MM.1S (cell line): ENCODE results near the gene XXYLT1.
A peak's percentile ranks its signal among the peaks of the same experiment; 100 is the strongest.

Experiments used
- DNase-seq: peaks from one replicate; pipeline ENCODE4 v3.0.0-alpha.2; 2015
- H2AFZ ChIP-seq: fragments of 300-600 bp; sonication (generic); 2 replicates; pipeline ENCODE4 v1.6.0; 2016; ENCODE audit warnings: antibody characterized with exemption, low read length
- H3F3A ChIP-seq: fragments of 300-600 bp; sonication (generic); 2 replicates; pipeline ENCODE4 v1.6.1; 2016; ENCODE audit warnings: mild to moderate bottlenecking, antibody characterized with exemption, low read length, moderate library complexity, mixed read lengths; ENCODE audit not compliant: insufficient read depth
- H3K27ac ChIP-seq: fragments of 300-600 bp; sonication (generic); 2 replicates; pipeline ENCODE4 v1.5.1; 2016; ENCODE audit warnings: mild to moderate bottlenecking, low read length
- H3K27me3 ChIP-seq: fragments of 300-600 bp; sonication (generic); replicated peaks from 2 replicates; pipeline ENCODE4 v1.6.0; 2016; ENCODE audit warnings: low read length; ENCODE audit not compliant: insufficient read depth
- H3K36me3 ChIP-seq: fragments of 300-600 bp; sonication (generic); replicated peaks from 2 replicates; pipeline ENCODE4 v1.6.1; 2016; ENCODE audit warnings: mild to moderate bottlenecking, low read length, mixed read lengths; ENCODE audit not compliant: insufficient read depth
- H3K4me1 ChIP-seq: fragments of 300-600 bp; sonication (generic); 2 replicates; pipeline ENCODE4 v1.6.1; 2016; ENCODE audit warnings: low read length, mixed read lengths
- H3K4me2 ChIP-seq: fragments of 300-600 bp; sonication (generic); 2 replicates; pipeline ENCODE4 v1.6.0; 2016; ENCODE audit warnings: low read depth, low read length
- H3K4me3 ChIP-seq: fragments of 300-600 bp; sonication (generic); 2 replicates; pipeline ENCODE4 v1.5.1; 2016; ENCODE audit warnings: low read length, mixed read lengths
- H3K79me2 ChIP-seq: fragments of 300-600 bp; sonication (generic); 2 replicates; pipeline ENCODE4 v1.6.1; 2016; ENCODE audit warnings: mixed run types, low read length, mixed read lengths
- H3K9ac ChIP-seq: fragments of 300-600 bp; sonication (generic); 2 replicates; pipeline ENCODE4 v1.6.1; 2016; ENCODE audit warnings: low read length, mixed read lengths
- H3K9me2 ChIP-seq: fragments of 300-600 bp; sonication (generic); replicated peaks from 2 replicates; pipeline ENCODE4 v1.6.1; 2016; ENCODE audit warnings: mild to moderate bottlenecking, low read length, mixed read lengths; ENCODE audit not compliant: insufficient read depth
- H3K9me3 ChIP-seq: fragments of 300-600 bp; sonication (generic); replicated peaks from 2 replicates; pipeline ENCODE4 v1.6.1; 2016; ENCODE audit warnings: mild to moderate bottlenecking, low read length, mixed read lengths; ENCODE audit not compliant: insufficient read depth
- H4K20me1 ChIP-seq: fragments of 300-600 bp; sonication (generic); 2 replicates; pipeline ENCODE4 v1.6.1; 2016; ENCODE audit warnings: mild to moderate bottlenecking, low read length, moderate library complexity, mixed read lengths; ENCODE audit not compliant: insufficient read depth
- EZH2 ChIP-seq: fragments of 300-600 bp; sonication (generic); optimal IDR thresholded peaks from 2 replicates; pipeline ENCODE3; 2017; ENCODE audit warnings: low read depth, mild to moderate bottlenecking, antibody characterized with exemption, low read length, mixed read lengths
- EZH2phosphoT487 ChIP-seq: fragments of 300-600 bp; sonication (generic); IDR thresholded peaks from 2 replicates; pipeline ENCODE4 v1.6.1; 2018; ENCODE audit warnings: antibody characterized with exemption, low read length
- TF ChIP-seq, protein P1 (sequence below): fragments of 300-600 bp; sonication (generic); IDR thresholded peaks from 2 replicates; pipeline ENCODE4 v1.5.1; 2016; ENCODE audit warnings: antibody characterized with exemption, low read length, mixed read lengths

The XXYLT1 gene

DNA sequence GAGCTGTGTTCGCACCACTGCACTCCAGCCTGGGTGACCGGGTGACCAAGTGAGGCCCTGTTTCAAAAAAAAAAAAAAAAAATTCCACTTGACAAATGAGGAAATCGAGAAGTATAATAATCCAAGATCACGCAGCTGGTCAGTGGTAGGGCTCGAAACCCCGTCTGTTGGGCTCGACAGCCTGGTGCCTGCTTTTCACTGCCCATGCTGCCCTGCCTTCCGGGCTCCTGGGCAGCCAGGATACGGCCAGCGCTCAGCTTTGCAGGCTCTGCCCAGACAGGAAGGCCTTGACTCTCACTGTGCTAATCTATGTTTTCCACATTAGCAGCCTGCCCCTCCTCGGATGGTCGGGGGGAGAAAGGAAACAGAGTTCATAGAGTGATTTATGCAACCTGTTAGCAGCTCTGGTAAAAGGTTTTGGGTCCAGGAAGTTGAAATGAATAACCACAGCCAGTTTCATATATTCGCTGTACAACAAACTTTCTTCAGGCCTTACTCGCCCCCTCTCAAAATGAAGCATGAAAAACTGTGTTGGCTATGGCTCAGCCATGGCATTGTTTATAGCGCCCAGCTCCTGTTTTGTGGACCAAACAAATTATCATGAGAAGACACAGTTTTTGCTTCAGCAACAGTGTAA, 108.8 kb downstream of the XXYLT1 start:
- Histone ChIP-seq H3K27me3 (no peaks in the 10 kb centered on the region), H3K79me2 (no peaks in the 10 kb centered on the region), H3K9ac (no peak overlapping the region), H3K27ac (no peak overlapping the region), H3K9me3 (no peaks in the 10 kb centered on the region), H3K9me2 (no peaks in the 10 kb centered on the region), H3F3A (peaks cover 18% of the 10 kb centered on the region), H3K4me3 (no peak overlapping the region), H4K20me1 (no peaks in the 10 kb centered on the region), H2AFZ (no peak overlapping the region), H3K4me1 (peaks cover 47% of the 10 kb centered on the region), H3K36me3 (no peaks in the 10 kb centered on the region), H3K4me2 (peak overlapping the region; percentile 8; the same call in 1 of the 2 replicates)
- TF ChIP-seq, protein P1, sequence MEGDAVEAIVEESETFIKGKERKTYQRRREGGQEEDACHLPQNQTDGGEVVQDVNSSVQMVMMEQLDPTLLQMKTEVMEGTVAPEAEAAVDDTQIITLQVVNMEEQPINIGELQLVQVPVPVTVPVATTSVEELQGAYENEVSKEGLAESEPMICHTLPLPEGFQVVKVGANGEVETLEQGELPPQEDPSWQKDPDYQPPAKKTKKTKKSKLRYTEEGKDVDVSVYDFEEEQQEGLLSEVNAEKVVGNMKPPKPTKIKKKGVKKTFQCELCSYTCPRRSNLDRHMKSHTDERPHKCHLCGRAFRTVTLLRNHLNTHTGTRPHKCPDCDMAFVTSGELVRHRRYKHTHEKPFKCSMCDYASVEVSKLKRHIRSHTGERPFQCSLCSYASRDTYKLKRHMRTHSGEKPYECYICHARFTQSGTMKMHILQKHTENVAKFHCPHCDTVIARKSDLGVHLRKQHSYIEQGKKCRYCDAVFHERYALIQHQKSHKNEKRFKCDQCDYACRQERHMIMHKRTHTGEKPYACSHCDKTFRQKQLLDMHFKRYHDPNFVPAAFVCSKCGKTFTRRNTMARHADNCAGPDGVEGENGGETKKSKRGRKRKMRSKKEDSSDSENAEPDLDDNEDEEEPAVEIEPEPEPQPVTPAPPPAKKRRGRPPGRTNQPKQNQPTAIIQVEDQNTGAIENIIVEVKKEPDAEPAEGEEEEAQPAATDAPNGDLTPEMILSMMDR = no peak
- no peak for TF ChIP-seq EZH2
- TF ChIP-seq EZH2phosphoT487 = no peak
- DNase-seq = peak; percentile 59

DNA sequence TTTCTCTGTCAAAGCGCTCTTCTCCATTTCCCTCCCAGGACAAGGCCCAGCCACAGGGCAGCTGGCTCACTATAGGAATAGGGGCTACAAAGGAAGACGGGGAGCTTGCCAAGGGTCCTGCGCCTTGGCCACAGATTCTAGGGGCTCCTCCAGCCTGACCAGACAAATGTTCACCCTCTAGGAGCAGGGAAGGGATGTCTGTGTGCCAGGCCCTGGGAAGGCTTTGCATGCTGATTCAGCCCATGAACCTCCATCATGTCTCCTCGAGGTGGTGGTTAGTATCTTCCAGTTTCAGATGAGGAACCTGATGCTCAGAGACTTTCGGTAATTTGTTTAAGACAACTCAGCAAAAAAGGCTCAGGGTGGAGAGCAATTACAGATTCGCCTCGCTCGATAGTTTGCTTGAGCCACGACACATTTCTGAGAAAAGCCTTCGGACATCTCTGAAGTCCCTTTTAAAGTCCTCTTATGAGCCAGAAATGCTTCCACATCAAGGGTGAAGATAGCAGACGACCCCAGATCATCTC, 110.0 kb downstream of the XXYLT1 start:
- H3K4me1 ChIP-seq = peaks cover 54% of the 10 kb centered on the region

DNA sequence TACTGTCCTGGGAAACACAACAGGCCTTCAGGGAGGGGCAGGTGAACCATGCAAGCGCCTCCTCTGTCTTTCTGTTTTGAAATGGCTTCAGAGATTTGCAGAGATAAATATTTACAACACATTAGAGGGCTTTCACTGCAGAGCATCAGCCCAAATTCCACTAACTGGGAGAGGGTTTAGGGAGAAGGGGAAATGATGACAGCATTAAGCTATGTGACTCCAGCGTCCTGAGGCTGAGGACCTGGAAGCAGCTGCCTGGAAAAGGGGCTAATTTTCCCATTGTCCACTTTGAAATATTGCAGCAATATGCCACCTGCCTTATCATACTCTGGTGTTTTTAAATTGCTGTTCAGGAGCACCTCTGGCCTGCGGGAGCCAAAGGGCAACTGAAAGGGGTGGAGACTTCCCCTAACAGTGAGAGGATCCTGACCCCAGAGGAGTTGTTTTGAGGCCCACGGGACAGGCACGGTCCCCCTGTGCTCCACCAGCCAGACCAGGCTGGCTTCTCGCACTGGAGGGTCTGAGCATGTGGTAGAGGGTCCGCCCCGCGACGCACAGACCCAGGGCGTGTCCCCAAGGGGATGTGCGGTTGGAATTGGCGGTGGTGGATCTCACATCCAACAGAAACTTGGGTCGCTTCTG, 110.6 kb downstream of the XXYLT1 start:
- H4K20me1 ChIP-seq = no peaks in the 10 kb centered on the region
- H3K27me3 ChIP-seq = no peaks in the 10 kb centered on the region
- no peaks in the 10 kb centered on the region for H3K9me3 ChIP-seq
- H3F3A ChIP-seq = peaks cover 18% of the 10 kb centered on the region
- peak overlapping the region; percentile 39; the same call in 1 of the 2 replicates for H3K27ac ChIP-seq
- no peak overlapping the region for H2AFZ ChIP-seq
- no peak overlapping the region for H3K9ac ChIP-seq
- TF ChIP-seq EZH2phosphoT487 = no peak
- no peak for TF ChIP-seq EZH2
- TF ChIP-seq, protein P1 = no peak
- no peaks in the 10 kb centered on the region for H3K79me2 ChIP-seq
- no peak for DNase-seq
- H3K9me2 ChIP-seq = no peaks in the 10 kb centered on the region
- H3K36me3 ChIP-seq = no peaks in the 10 kb centered on the region
- peak overlapping the region; percentile 28; the same call in 1 of the 2 replicates for H3K4me2 ChIP-seq
- peaks cover 54% of the 10 kb centered on the region for H3K4me1 ChIP-seq
- H3K4me3 ChIP-seq = no peak overlapping the region

More for the DNA sequence above, 110.0 kb downstream of the XXYLT1 start:
- peak overlapping the region; percentile 28; the same call in 1 of the 2 replicates for H3K4me2 ChIP-seq
- H3K9ac ChIP-seq = no peak overlapping the region
- no peaks in the 10 kb centered on the region for H3K36me3 ChIP-seq
- peak overlapping the region; percentile 39; the same call in 1 of the 2 replicates for H3K27ac ChIP-seq
- H3F3A ChIP-seq = peaks cover 18% of the 10 kb centered on the region
- DNase-seq = peak; percentile 84
- H3K27me3 ChIP-seq = no peaks in the 10 kb centered on the region
- no peaks in the 10 kb centered on the region for H3K79me2 ChIP-seq
- H2AFZ ChIP-seq = peak overlapping the region; percentile 4; the same call in 1 of the 2 replicates
- H3K9me2 ChIP-seq = no peaks in the 10 kb centered on the region
- H4K20me1 ChIP-seq = no peaks in the 10 kb centered on the region
- H3K4me3 ChIP-seq = no peak overlapping the region
- TF ChIP-seq EZH2phosphoT487 = no peak
- TF ChIP-seq, protein P1 = no peak
- TF ChIP-seq EZH2 = no peak
- H3K9me3 ChIP-seq = no peaks in the 10 kb centered on the region
